SW480 (cell line): ENCODE measurements around the gene GPT2.
"Not testable (repeated sequence)": the region's sequence is repeated elsewhere in the genome, so short reads cannot be mapped to it uniquely, and the experiment has no call there.

ENCODE experiments used
- DNase-seq: peaks from one replicate; pipeline ENCODE4 v3.0.0-alpha.2; 2016; ENCODE audit warnings: low spot score

GPT2 gene

GRCh38 chr16:46862555-46863447 lies 21.4 kb upstream of the GPT2 start:
- no peak for DNase-seq

GRCh38 chr16:46866286-46866685 lies 17.9 kb upstream of the GPT2 start:
- DNase-seq, result no peak

- DNase-seq, result not testable (repeated sequence)
These were observed 16.7 kb upstream of the GPT2 start for GRCh38 chr16:46867486-46867885.

GRCh38 chr16:46868891-46869290 lies 15.3 kb upstream of the GPT2 start:
- DNase-seq, result not testable (repeated sequence)

- DNase-seq, result no peak
These were observed 12.6 kb upstream of the GPT2 start for GRCh38 chr16:46871597-46871996.

GRCh38 chr16:46873201-46873600 lies 11.0 kb upstream of the GPT2 start:
- no peak for DNase-seq

- DNase-seq, result no peak
These were observed 8.9 kb upstream of the GPT2 start for GRCh38 chr16:46875243-46875642.

GRCh38 chr16:46882304-46882939 lies 1.7 kb upstream of the GPT2 start:
- DNase-seq, result no peak

GRCh38 chr16:46882940-46883307 lies 1.2 kb upstream of the GPT2 start:
- no peak for DNase-seq

- peak; percentile 39 for DNase-seq
These were observed 841 bp upstream of the GPT2 start for GRCh38 chr16:46883353-46883689.

- no peak for DNase-seq
These were observed 541 bp downstream of the GPT2 start for GRCh38 chr16:46884513-46885293.

- DNase-seq, result no peak
These were observed 2.0 kb downstream of the GPT2 start for GRCh38 chr16:46885960-46886763.

GRCh38 chr16:46886764-46887523 lies 2.8 kb downstream of the GPT2 start:
- no peak for DNase-seq

- no peak for DNase-seq
These were observed 3.3 kb downstream of the GPT2 start for GRCh38 chr16:46887524-46887854.

- DNase-seq, result no peak
These were observed 5.2 kb downstream of the GPT2 start for GRCh38 chr16:46889245-46889941.

GRCh38 chr16:46889942-46890300 lies 5.8 kb downstream of the GPT2 start:
- DNase-seq, result no peak

- DNase-seq, result no peak
These were observed 7.7 kb downstream of the GPT2 start for GRCh38 chr16:46891910-46892309.

- no peak for DNase-seq
These were observed 10.0 kb downstream of the GPT2 start for GRCh38 chr16:46894036-46894672.

GRCh38 chr16:46895399-46896313 lies 11.5 kb downstream of the GPT2 start:
- DNase-seq, result no peak
